GM23338 (cell line): ENCODE data around the gene ERCC6.

ENCODE experiments used
- EZH2phosphoT487 ChIP-seq: fragments of 200-600 bp; sonication (generic); IDR thresholded peaks from one replicate; pipeline ENCODE4 v1.8.1; 2018; ENCODE audit warnings: antibody characterized with exemption; ENCODE audit not compliant: unreplicated experiment
- NANOG ChIP-seq: IDR thresholded peaks from 2 replicates; pipeline ENCODE4 v1.6.1; 2016; ENCODE audit warnings: antibody characterized with exemption, borderline replicate concordance
- POLR2AphosphoS5 ChIP-seq: IDR thresholded peaks from 2 replicates; pipeline ENCODE4 v1.6.1; 2016; ENCODE audit warnings: antibody characterized with exemption, low read depth
- STAT1 ChIP-seq: IDR thresholded peaks from one replicate; pipeline ENCODE4 v1.6.1; 2016; ENCODE audit warnings: antibody characterized with exemption; ENCODE audit not compliant: unreplicated experiment
- TF ChIP-seq, protein P1 (sequence below), 2 experiments: fragments of 200-600 bp in 1 of 2; sonication (generic) in 1 of 2; conservative IDR thresholded peaks; 2 replicates each; pipeline versions ENCODE4 v1.5.1 to v1.6.1; 2016 to 2017; ENCODE audit warnings: antibody characterized with exemption in 2 of 2, low read depth in 2 of 2, mild to moderate bottlenecking in 2 of 2, moderate library complexity in 1 of 2
- TF ChIP-seq, protein P2 (sequence below): IDR thresholded peaks from one replicate; pipeline ENCODE4 v1.6.1; 2018; ENCODE audit warnings: antibody characterized with exemption; ENCODE audit not compliant: unreplicated experiment
- TF ChIP-seq, protein P3 (sequence below): IDR thresholded peaks from 2 replicates; pipeline ENCODE4 v1.6.1; 2016; ENCODE audit warnings: antibody characterized with exemption

DNA sequence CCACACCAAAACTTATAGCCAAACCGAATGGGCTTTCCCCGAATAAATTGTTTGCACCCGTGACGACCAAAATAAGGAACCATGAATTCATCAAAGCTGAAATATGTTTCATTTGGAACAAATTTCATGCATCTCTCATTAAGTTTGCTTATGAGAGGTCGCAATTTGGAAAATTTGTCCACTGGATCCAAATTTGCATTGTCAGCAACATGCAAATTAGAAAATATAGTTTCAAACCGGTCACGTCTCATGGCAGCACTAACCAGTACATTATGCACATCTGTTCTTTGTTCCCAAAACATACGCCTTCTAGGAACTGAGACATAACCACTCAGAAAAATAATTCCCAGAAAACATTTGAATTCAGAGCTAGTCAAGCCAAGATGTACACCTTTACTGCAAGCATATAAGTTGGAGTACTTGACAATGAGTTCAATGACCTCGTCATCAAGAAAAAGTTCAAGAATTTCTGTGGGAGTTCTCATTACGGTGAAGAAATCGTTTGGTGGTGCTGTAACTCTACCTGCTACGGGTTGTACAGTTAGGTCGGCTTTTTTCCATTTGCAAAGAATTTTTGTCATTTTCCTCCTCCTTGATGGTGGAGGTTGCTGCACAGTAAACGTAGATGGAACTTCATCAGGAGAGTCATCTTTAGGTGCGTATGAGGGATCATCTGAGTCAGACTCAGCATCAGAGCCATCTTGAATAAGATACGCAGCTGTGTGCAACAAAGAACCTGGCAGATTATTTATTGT, 22.5 kb downstream of the ERCC6 start:
- TF ChIP-seq STAT1 (no peak), EZH2phosphoT487 (no peak), NANOG (no peak), POLR2AphosphoS5 (no peak)
- TF ChIP-seq, protein P1, sequence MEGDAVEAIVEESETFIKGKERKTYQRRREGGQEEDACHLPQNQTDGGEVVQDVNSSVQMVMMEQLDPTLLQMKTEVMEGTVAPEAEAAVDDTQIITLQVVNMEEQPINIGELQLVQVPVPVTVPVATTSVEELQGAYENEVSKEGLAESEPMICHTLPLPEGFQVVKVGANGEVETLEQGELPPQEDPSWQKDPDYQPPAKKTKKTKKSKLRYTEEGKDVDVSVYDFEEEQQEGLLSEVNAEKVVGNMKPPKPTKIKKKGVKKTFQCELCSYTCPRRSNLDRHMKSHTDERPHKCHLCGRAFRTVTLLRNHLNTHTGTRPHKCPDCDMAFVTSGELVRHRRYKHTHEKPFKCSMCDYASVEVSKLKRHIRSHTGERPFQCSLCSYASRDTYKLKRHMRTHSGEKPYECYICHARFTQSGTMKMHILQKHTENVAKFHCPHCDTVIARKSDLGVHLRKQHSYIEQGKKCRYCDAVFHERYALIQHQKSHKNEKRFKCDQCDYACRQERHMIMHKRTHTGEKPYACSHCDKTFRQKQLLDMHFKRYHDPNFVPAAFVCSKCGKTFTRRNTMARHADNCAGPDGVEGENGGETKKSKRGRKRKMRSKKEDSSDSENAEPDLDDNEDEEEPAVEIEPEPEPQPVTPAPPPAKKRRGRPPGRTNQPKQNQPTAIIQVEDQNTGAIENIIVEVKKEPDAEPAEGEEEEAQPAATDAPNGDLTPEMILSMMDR (conservative IDR thresholded peaks at IDR 0.05; ENCODE audit: low read depth in 2 of 2), result no peak
- TF ChIP-seq, protein P2, sequence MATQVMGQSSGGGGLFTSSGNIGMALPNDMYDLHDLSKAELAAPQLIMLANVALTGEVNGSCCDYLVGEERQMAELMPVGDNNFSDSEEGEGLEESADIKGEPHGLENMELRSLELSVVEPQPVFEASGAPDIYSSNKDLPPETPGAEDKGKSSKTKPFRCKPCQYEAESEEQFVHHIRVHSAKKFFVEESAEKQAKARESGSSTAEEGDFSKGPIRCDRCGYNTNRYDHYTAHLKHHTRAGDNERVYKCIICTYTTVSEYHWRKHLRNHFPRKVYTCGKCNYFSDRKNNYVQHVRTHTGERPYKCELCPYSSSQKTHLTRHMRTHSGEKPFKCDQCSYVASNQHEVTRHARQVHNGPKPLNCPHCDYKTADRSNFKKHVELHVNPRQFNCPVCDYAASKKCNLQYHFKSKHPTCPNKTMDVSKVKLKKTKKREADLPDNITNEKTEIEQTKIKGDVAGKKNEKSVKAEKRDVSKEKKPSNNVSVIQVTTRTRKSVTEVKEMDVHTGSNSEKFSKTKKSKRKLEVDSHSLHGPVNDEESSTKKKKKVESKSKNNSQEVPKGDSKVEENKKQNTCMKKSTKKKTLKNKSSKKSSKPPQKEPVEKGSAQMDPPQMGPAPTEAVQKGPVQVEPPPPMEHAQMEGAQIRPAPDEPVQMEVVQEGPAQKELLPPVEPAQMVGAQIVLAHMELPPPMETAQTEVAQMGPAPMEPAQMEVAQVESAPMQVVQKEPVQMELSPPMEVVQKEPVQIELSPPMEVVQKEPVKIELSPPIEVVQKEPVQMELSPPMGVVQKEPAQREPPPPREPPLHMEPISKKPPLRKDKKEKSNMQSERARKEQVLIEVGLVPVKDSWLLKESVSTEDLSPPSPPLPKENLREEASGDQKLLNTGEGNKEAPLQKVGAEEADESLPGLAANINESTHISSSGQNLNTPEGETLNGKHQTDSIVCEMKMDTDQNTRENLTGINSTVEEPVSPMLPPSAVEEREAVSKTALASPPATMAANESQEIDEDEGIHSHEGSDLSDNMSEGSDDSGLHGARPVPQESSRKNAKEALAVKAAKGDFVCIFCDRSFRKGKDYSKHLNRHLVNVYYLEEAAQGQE, result no peak
- TF ChIP-seq, protein P3, sequence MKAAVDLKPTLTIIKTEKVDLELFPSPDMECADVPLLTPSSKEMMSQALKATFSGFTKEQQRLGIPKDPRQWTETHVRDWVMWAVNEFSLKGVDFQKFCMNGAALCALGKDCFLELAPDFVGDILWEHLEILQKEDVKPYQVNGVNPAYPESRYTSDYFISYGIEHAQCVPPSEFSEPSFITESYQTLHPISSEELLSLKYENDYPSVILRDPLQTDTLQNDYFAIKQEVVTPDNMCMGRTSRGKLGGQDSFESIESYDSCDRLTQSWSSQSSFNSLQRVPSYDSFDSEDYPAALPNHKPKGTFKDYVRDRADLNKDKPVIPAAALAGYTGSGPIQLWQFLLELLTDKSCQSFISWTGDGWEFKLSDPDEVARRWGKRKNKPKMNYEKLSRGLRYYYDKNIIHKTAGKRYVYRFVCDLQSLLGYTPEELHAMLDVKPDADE, result no peak
